Esophagus squamous epithelium (tissue), 5 donors: ENCODE measurements around the gene GAN. TPM values are rescaled to one million over a fixed set of nuclear protein-coding genes. Genes with fewer than 3 reads are reported as not detected.

Source experiments
- DNase-seq: peaks from one replicate; lab custom pipeline; 2025; lab: John Stamatoyannopoulos, UW
- H3K27ac ChIP-seq, 4 donors: fragments of 200-600 bp; sonication (generic); one replicate each; pipeline ENCODE4 v1.5.1; 2016 to 2019; ENCODE audit warnings: mild to moderate bottlenecking in 1 of 4
- H3K27me3 ChIP-seq, 4 donors: fragments of 200-600 bp; sonication (generic); 1 replicate in 3 of 4; 2 replicates in 1 of 4; pipeline versions ENCODE4 v1.5.1 to v1.6.0; 2017 to 2021; ENCODE audit warnings: antibody characterized with exemption in 1 of 4
- H3K36me3 ChIP-seq, 3 donors: fragments of 200-600 bp; sonication (generic); one replicate each; pipeline ENCODE4 v1.5.1; 2016 to 2019
- H3K4me1 ChIP-seq, 3 donors: fragments of 200-600 bp; sonication (generic); one replicate each; pipeline ENCODE4 v1.5.1; 2017 to 2019
- H3K4me3 ChIP-seq, 4 donors: fragments of 200-600 bp; sonication (generic); 1 replicate in 3 of 4; 2 replicates in 1 of 4; pipeline ENCODE4 v1.5.1; 2016 to 2019; ENCODE audit warnings: mild to moderate bottlenecking in 2 of 4, moderate library complexity in 1 of 4
- H3K9me3 ChIP-seq, 3 donors: fragments of 200-600 bp; sonication (generic); one replicate each; pipeline ENCODE4 v1.5.1; 2016 to 2019
- POLR2A ChIP-seq, 4 donors: fragments of 450-650 bp; IDR thresholded peaks; one replicate each; pipeline ENCODE4 v1.6.1; 2017; ENCODE audit warnings: antibody characterized with exemption in 4 of 4, mild to moderate bottlenecking in 4 of 4, moderate library complexity in 3 of 4
- WGBS, 2 donors: methylation state at CpG; one replicate each; pipeline ENCODE4 v1.1.5; 2018; 5-methylcytosine and 5-hydroxymethylcytosine counted together
- intact Hi-C: fragments of 100-400 bp; cut with DNase I; formaldehyde crosslinking; loops from one replicate; pipeline ENCODE4 v1.15.0; 2022
- total RNA-seq, 4 donors: library from RNA; depleted of rRNA; stranded (reverse); fragments of >200 nt; gene quantifications; one replicate each; pipeline ENCODE4 v1.1.0, GENCODE V29; 2016
- TF ChIP-seq, protein P1 (sequence below), 6 experiments: fragments of 450-650 bp in 4 of 6; fragments of 200-600 bp in 2 of 6; sonication (generic) in 2 of 6; IDR thresholded peaks; one replicate each; pipeline ENCODE4 v1.5.1; 2016 to 2019; ENCODE audit warnings: antibody characterized with exemption in 6 of 6, mild to moderate bottlenecking in 4 of 6, moderate library complexity in 4 of 6
- donor health status: DM: yes; HTN: yes; CAD: no.

Gene GAN
- total RNA-seq, 4 donors from 2014 or later = 16.7 to 28.0 (median 21.7) TPM

- TF ChIP-seq, protein P1, sequence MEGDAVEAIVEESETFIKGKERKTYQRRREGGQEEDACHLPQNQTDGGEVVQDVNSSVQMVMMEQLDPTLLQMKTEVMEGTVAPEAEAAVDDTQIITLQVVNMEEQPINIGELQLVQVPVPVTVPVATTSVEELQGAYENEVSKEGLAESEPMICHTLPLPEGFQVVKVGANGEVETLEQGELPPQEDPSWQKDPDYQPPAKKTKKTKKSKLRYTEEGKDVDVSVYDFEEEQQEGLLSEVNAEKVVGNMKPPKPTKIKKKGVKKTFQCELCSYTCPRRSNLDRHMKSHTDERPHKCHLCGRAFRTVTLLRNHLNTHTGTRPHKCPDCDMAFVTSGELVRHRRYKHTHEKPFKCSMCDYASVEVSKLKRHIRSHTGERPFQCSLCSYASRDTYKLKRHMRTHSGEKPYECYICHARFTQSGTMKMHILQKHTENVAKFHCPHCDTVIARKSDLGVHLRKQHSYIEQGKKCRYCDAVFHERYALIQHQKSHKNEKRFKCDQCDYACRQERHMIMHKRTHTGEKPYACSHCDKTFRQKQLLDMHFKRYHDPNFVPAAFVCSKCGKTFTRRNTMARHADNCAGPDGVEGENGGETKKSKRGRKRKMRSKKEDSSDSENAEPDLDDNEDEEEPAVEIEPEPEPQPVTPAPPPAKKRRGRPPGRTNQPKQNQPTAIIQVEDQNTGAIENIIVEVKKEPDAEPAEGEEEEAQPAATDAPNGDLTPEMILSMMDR (IDR thresholded peaks at IDR 0.05) = no peak
- no peak for TF ChIP-seq POLR2A (IDR thresholded peaks at IDR 0.05)
- peaks cover 0 to 24% (median 13%) of the 10 kb centered on the region in 3 donors for H3K4me1 ChIP-seq
- H3K9me3 ChIP-seq = no peaks in the 10 kb centered on the region
- DNase-seq = no peak
- no peak overlapping the region for H3K27ac ChIP-seq
- H3K4me3 ChIP-seq = no peak overlapping the region
- H3K36me3 ChIP-seq = no peaks in the 10 kb centered on the region
- WGBS, 2 donors = 55 to 60% methylated on average over 8 to 9 of the region's 10 CpGs
- intact Hi-C loops = no loop called here
- H3K27me3 ChIP-seq = no peaks in the 10 kb centered on the region
Observed at GRCh38 chr16:81410643-81411293, 96.0 kb downstream of the GAN start.

DNA sequence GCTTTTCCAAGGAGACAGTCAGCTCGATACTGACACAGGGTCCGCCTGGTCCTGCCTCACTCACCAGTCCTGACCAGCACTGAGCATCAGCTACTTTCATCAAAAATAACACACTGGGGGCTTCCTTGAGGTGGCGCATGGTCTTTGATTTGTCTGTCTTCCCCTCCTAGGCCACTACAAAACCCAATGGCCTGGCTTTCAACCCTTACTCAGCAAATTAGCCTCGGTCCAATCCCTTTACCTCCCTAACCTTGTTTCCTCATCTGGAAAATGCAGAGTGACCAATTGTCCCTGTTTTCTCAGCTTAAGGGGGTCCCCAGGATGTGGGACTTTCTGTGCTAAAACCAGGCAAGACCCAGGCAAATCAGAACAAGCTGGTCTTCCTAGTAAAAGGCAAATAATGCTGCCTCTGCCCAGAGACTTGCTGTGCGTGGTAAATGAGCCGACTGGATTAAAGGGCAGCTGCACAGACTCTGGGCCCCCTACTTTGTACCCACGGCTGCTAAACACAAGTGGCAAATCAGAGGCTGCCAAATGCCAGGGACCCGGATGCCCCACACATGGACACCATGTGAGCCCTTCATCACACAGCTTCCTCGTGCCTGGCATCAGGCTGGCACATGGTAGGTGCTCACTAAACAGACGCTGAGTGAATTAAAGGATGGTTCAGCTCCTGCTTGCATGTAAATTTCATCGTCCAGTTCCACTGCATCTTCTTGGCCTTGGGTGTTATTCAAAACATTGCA, 98.7 kb downstream of the GAN start:
- no peak for TF ChIP-seq POLR2A (IDR thresholded peaks at IDR 0.05)
- TF ChIP-seq, protein P1 (IDR thresholded peaks at IDR 0.05) = no peak
- Histone ChIP-seq H3K27ac (no peak overlapping the region), H3K27me3 (no peaks in the 10 kb centered on the region), H3K9me3 (no peaks in the 10 kb centered on the region), H3K4me3 (no peak overlapping the region), H3K36me3 (no peaks in the 10 kb centered on the region), H3K4me1 (peaks cover 0 to 5% (median 0%) of the 10 kb centered on the region in 3 donors)
- 79 to 82% methylated on average over 8 to 11 of the region's 11 CpGs for WGBS, 2 donors
- DNase-seq = no peak
- intact Hi-C loops = no loop called here

DNA sequence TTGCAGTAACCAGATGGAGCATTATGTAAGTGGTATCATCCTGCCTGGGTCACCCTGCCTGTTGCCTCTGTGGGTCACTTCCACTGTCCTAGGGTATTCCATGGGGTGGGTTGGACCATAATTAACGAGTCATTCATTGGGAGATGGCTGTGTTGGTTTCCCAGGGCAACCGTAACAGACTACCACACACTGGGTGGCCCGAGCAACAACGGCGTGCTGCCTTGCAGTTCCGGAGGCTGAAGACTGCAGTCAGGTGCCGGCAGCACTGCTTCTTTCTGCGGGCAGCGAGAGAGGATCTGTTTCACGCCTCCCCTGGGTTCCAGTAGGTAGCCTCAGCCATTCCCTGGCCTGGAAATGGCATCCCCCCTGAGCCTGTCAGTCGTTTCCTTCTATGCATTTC, 101.0 kb downstream of the GAN start:
- no peak overlapping the region for H3K27ac ChIP-seq
- WGBS, 2 donors = 62 to 86% methylated on average over 1 to 2 of the region's 11 CpGs
- H3K36me3 ChIP-seq = no peaks in the 10 kb centered on the region
- intact Hi-C loops = no loop called here
- DNase-seq = no peak
- H3K4me3 ChIP-seq = no peak overlapping the region
- TF ChIP-seq POLR2A (IDR thresholded peaks at IDR 0.05) = no peak
- TF ChIP-seq, protein P1 (IDR thresholded peaks at IDR 0.05) = no peak
- peaks cover 0 to 4% (median 0%) of the 10 kb centered on the region in 3 donors for H3K4me1 ChIP-seq
- no peaks in the 10 kb centered on the region for H3K27me3 ChIP-seq
- no peaks in the 10 kb centered on the region for H3K9me3 ChIP-seq

DNA sequence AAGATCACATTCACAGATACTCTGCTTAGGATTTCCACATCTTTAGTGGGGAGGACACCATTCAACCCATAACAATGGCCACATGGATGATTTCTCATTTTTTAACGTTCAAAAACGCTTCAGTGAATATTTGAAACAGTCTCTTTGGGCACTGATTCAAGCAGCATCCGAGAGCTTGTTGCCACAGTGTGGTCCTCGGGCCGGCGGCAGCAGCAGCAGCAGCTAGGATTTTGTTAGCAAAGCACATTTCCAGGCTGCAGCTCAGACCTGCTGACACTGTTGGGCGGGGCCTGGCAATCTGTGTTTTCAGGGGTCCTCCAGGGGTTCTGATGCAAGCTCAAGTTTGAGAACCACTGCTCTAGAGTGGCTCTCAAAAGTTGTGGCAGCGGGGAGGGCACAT, 102.0 kb downstream of the GAN start:
- no peaks in the 10 kb centered on the region for H3K9me3 ChIP-seq
- no peak for TF ChIP-seq POLR2A (IDR thresholded peaks at IDR 0.05)
- TF ChIP-seq, protein P1 (IDR thresholded peaks at IDR 0.05) = no peak
- no peak overlapping the region for H3K27ac ChIP-seq
- no peak for DNase-seq
- H3K4me1 ChIP-seq = no peaks in the 10 kb centered on the region
- H3K36me3 ChIP-seq = no peaks in the 10 kb centered on the region
- WGBS, 2 donors = 76 to 83% methylated on average over 6 to 8 of the region's 8 CpGs
- no peak overlapping the region for H3K4me3 ChIP-seq
- intact Hi-C loops = no loop called here
- no peaks in the 10 kb centered on the region for H3K27me3 ChIP-seq

GRCh38 chr16:81417210-81417609, 102.4 kb downstream of the GAN start:
- H3K27ac ChIP-seq = no peak overlapping the region
- intact Hi-C loops = no loop called here
- TF ChIP-seq, protein P1 (IDR thresholded peaks at IDR 0.05) = no peak
- TF ChIP-seq POLR2A (IDR thresholded peaks at IDR 0.05) = no peak
- no peaks in the 10 kb centered on the region for H3K36me3 ChIP-seq
- no peaks in the 10 kb centered on the region for H3K27me3 ChIP-seq
- no peaks in the 10 kb centered on the region for H3K9me3 ChIP-seq
- WGBS, 2 donors = 76 to 90% methylated on average over 5 of the region's 5 CpGs
- no peak overlapping the region for H3K4me3 ChIP-seq
- DNase-seq = no peak
- no peaks in the 10 kb centered on the region for H3K4me1 ChIP-seq
